HEK293T (cell line): ENCODE data around the gene CASQ2.
"Not testable (repeated sequence)": the region's sequence is repeated elsewhere in the genome, so short reads cannot be mapped to it uniquely, and the experiment has no call there.

Experiments used
- BHLHE40 ChIP-seq: fragments of 450-650 bp; IDR thresholded peaks from 2 replicates; pipeline ENCODE4 v1.6.1; 2016; ENCODE audit warnings: mild to moderate bottlenecking, moderate library complexity, borderline replicate concordance
- FOXM1 ChIP-seq: fragments of 450-650 bp; IDR thresholded peaks from 2 replicates; pipeline ENCODE4 v1.6.1; 2017; ENCODE audit warnings: mild to moderate bottlenecking, borderline replicate concordance
- L3MBTL2 ChIP-seq: fragments of 450-650 bp; conservative IDR thresholded peaks from 2 replicates; pipeline ENCODE4 v1.6.1; 2016; ENCODE audit warnings: mild to moderate bottlenecking
- LEF1 ChIP-seq: fragments of 450-650 bp; IDR thresholded peaks from 2 replicates; pipeline ENCODE4 v1.6.1; 2017; ENCODE audit warnings: mild to moderate bottlenecking, borderline replicate concordance
- SP1 ChIP-seq: fragments of 450-650 bp; IDR thresholded peaks from 2 replicates; pipeline ENCODE4 v1.6.1; 2017
- SUZ12 ChIP-seq: fragments of 450-650 bp; IDR thresholded peaks from 2 replicates; pipeline ENCODE4 v1.6.1; 2016; ENCODE audit warnings: mild to moderate bottlenecking
- ZNF384 ChIP-seq: fragments of 450-650 bp; IDR thresholded peaks from 2 replicates; pipeline ENCODE4 v1.6.1; 2016

GRCh38 chr1:115779075-115779474 lies 10.6 kb upstream of the CASQ2 start:
- TF ChIP-seq SUZ12, FOXM1, LEF1, L3MBTL2, BHLHE40, SP1, ZNF384: not testable (repeated sequence)
